HG03575 (cell line): Measurements from ENCODE around the gene BEAN1.

Source experiments
- ATAC-seq: cut with Tn5 transposase; IDR thresholded peaks from one replicate; pipeline ENCODE4 v1.9.1; 2021; ENCODE audit not compliant: unreplicated experiment, insufficient number of reproducible peaks, low FRiP score; ENCODE audit errors: extremely low read depth

Gene BEAN1

GRCh38 chr16:66478733-66479511, 51.8 kb downstream of the BEAN1 start:
- peak; percentile 44 for ATAC-seq

- no peak for ATAC-seq
Observed at GRCh38 chr16:66479661-66480264, 52.7 kb downstream of the BEAN1 start.

- no peak for ATAC-seq
Observed at GRCh38 chr16:66480265-66481080, 53.4 kb downstream of the BEAN1 start.

GRCh38 chr16:66481081-66481942, 54.2 kb downstream of the BEAN1 start:
- ATAC-seq, result no peak

GRCh38 chr16:66481943-66482390, 54.9 kb downstream of the BEAN1 start:
- ATAC-seq, result no peak

GRCh38 chr16:66483689-66484452, 56.8 kb downstream of the BEAN1 start:
- peak; percentile 74 for ATAC-seq

- no peak for ATAC-seq
Observed at GRCh38 chr16:66484453-66485213, 57.5 kb downstream of the BEAN1 start.

GRCh38 chr16:66485376-66485775, 58.3 kb downstream of the BEAN1 start:
- no peak for ATAC-seq

GRCh38 chr16:66486199-66486772, 59.2 kb downstream of the BEAN1 start:
- no peak for ATAC-seq

GRCh38 chr16:66486773-66487579, 59.9 kb downstream of the BEAN1 start:
- ATAC-seq, result no peak

GRCh38 chr16:66487580-66488275, 60.6 kb downstream of the BEAN1 start:
- no peak for ATAC-seq

- ATAC-seq, result no peak
Observed at GRCh38 chr16:66488505-66488904, 61.4 kb downstream of the BEAN1 start.

GRCh38 chr16:66489385-66489784, 62.3 kb downstream of the BEAN1 start:
- ATAC-seq, result no peak

- ATAC-seq, result no peak
Observed at GRCh38 chr16:66489818-66490217, 62.7 kb downstream of the BEAN1 start.

- ATAC-seq, result no peak
Observed at GRCh38 chr16:66490774-66491715, 64.0 kb downstream of the BEAN1 start.
